ENCODE measurements around the gene KLHDC7B. TPM values are rescaled to one million over a fixed set of nuclear protein-coding genes. Genes with fewer than 3 reads are reported as not detected.
A peak's percentile ranks its signal among the peaks of the same experiment; 100 is the strongest.

KLHDC7B gene
- 0.08 TPM for total RNA-seq
- long read RNA-seq: 0 reads

GRCh38 chr22:50545522-50546325, at the start of gene KLHDC7B:
Gene KLHDC7B, plus strand, starts transcription at chr22:50545899. Its CDS starts 345 bp downstream, at chr22:50546244.
- no peak for DNase-seq (ENCODE audit: low spot score)

GRCh38 chr22:50497093-50497492, 48.6 kb upstream of the KLHDC7B start:
- DNase-seq (ENCODE audit: low spot score): no peak
- intact Hi-C loops (cut with DNase I): no loop called here

More at GRCh38 chr22:50545522-50546325, at the start of gene KLHDC7B:
- intact Hi-C loops (cut with DNase I): no loop called here

GRCh38 chr22:50498322-50498890, 47.3 kb upstream of the KLHDC7B start:
- DNase-seq (ENCODE audit: low spot score): no peak
- intact Hi-C loops (cut with DNase I): no loop called here

GRCh38 chr22:50500452-50500851, 45.2 kb upstream of the KLHDC7B start:
- intact Hi-C loops (cut with DNase I): loop anchor here (10.0 kb wide), 1 partner anchor 256 kb away; the partner anchor contains the start of gene TUBGCP6

GRCh38 chr22:50502096-50502495, 43.6 kb upstream of the KLHDC7B start:
- DNase-seq (ENCODE audit: low spot score): no peak
- intact Hi-C loops (cut with DNase I): loop anchor here (10.0 kb wide), 1 partner anchor 257 kb away; the partner anchor contains the start of gene TUBGCP6

More at GRCh38 chr22:50500452-50500851, 45.2 kb upstream of the KLHDC7B start:
- no peak for DNase-seq (ENCODE audit: low spot score)

- intact Hi-C loops (cut with DNase I): loop anchor here (10.0 kb wide), 1 partner anchor 258 kb away; the partner anchor contains the start of gene TUBGCP6
- no peak for DNase-seq (ENCODE audit: low spot score)
Observed at GRCh38 chr22:50502628-50503474, 42.8 kb upstream of the KLHDC7B start.

GRCh38 chr22:50503475-50504145, 42.1 kb upstream of the KLHDC7B start:
- intact Hi-C loops (cut with DNase I): loop anchor here (10.0 kb wide), 1 partner anchor 259 kb away; the partner anchor contains the start of gene TUBGCP6
- no peak for DNase-seq (ENCODE audit: low spot score)

- no peak for DNase-seq (ENCODE audit: low spot score)
- intact Hi-C loops (cut with DNase I): loop anchor here (10.0 kb wide), 1 partner anchor 260 kb away; the partner anchor contains the start of gene TUBGCP6
Observed at GRCh38 chr22:50504369-50505211, 41.1 kb upstream of the KLHDC7B start.

GRCh38 chr22:50505276-50505775, 40.4 kb upstream of the KLHDC7B start:
- no peak for DNase-seq (ENCODE audit: low spot score)
- intact Hi-C loops (cut with DNase I): loop anchor here (10.0 kb wide), 1 partner anchor 261 kb away; the partner anchor contains the start of gene TUBGCP6

- intact Hi-C loops (cut with DNase I): loop anchor here (10.0 kb wide), 1 partner anchor 261 kb away; the partner anchor contains the start of gene TUBGCP6
Observed at GRCh38 chr22:50505776-50506610, 39.7 kb upstream of the KLHDC7B start.

GRCh38 chr22:50506611-50507420, 38.9 kb upstream of the KLHDC7B start:
- DNase-seq (ENCODE audit: low spot score): no peak
- intact Hi-C loops (cut with DNase I): loop anchor here (10.0 kb wide), 1 partner anchor 262 kb away; the partner anchor contains the start of gene TUBGCP6

More at GRCh38 chr22:50505776-50506610, 39.7 kb upstream of the KLHDC7B start:
- DNase-seq (ENCODE audit: low spot score): no peak

GRCh38 chr22:50507421-50507990, 38.2 kb upstream of the KLHDC7B start, which contains the start of gene LMF2:
Gene LMF2, minus strand, starts transcription at chr22:50507702. Its CDS starts 27 bp downstream, at chr22:50507675.
- peak; percentile 97 for DNase-seq (ENCODE audit: low spot score)
- intact Hi-C loops (cut with DNase I): loop anchor here (10.0 kb wide), 1 partner anchor 263 kb away; the partner anchor contains the start of gene TUBGCP6

GRCh38 chr22:50507991-50508884, 37.5 kb upstream of the KLHDC7B start, which contains the start of gene NCAPH2:
Gene NCAPH2, plus strand, starts transcription at chr22:50508224. Its CDS starts 114 bp downstream, at chr22:50508338.
- peak; percentile 98 for DNase-seq (ENCODE audit: low spot score)
- intact Hi-C loops (cut with DNase I): loop anchor here (10.0 kb wide), 1 partner anchor 263 kb away; the partner anchor contains the start of gene TUBGCP6

GRCh38 chr22:50508897-50509296, 36.8 kb upstream of the KLHDC7B start:
- DNase-seq (ENCODE audit: low spot score): no peak
- intact Hi-C loops (cut with DNase I): loop anchor here (10.0 kb wide), 1 partner anchor 264 kb away; the partner anchor contains the start of gene TUBGCP6
